ENCODE data around the gene CRYBA2. TPM values are rescaled to one million over a fixed set of nuclear protein-coding genes. Genes with fewer than 3 reads are reported as not detected.

Gene CRYBA2
- polyA plus RNA-seq, 1 donor from 2014 or later = not detected

DNA sequence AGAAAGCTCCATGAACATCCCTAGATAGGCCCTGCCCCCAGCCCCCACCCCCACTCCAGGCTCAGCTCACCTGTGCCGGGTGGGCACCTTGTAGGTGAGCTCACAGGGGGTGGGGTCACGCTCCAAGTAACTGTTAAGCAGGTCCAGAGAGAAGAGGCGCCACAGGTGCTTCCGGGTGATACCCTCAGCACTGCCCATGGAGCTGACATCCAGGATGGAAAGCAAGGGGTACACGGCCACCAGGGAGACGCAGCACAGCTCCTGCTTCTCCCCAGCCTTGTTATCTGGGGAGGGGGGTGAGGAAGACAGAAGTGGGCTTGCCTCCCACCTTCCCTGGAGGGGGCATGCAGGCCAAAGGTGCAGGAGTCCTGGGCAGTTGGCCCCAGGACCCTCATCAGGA is 26.2 kb upstream of the CRYBA2 start:
- Histone ChIP-seq H3K79me2 (replicated peaks; ENCODE audit: insufficient read depth, low read length) (no peaks in the 10 kb centered on the region), H3K9me2 (ENCODE audit: insufficient read depth, low read length) (no peaks in the 10 kb centered on the region), H2AFZ (ENCODE audit: low read depth, low read length) (no peak overlapping the region), H4K20me1 (ENCODE audit: insufficient read depth) (no peaks in the 10 kb centered on the region), H3K4me3 (ENCODE audit: low read length) (no peak overlapping the region), H3K9ac (ENCODE audit: low read length) (no peak overlapping the region), H3F3A (ENCODE audit: insufficient read depth, low read length, poor library complexity, severe bottlenecking) (no peaks in the 10 kb centered on the region), H3K27ac (ENCODE audit: low read length) (no peak overlapping the region), H3K27me3 (ENCODE audit: insufficient read depth, low read depth, low read length) (no peaks in the 10 kb centered on the region), H3K4me2 (ENCODE audit: low read length) (no peak overlapping the region), H3K36me3 (ENCODE audit: insufficient read depth, low read length) (no peaks in the 10 kb centered on the region), H3K9me3 (ENCODE audit: low read length) (no peaks in the 10 kb centered on the region)
- TF ChIP-seq TAF1 (IDR thresholded peaks at IDR 0.05; ENCODE audit: low read depth) (no peak), MXI1 (conservative IDR thresholded peaks at IDR 0.05; ENCODE audit: poor library complexity, severe bottlenecking) (no peak), EZH2 (IDR thresholded peaks at IDR 0.05; ENCODE audit: borderline replicate concordance, insufficient read depth, low read length, poor library complexity, severe bottlenecking) (no peak), POLR2AphosphoS5 (IDR thresholded peaks at IDR 0.05) (no peak), SMC3 (conservative IDR thresholded peaks at IDR 0.05; ENCODE audit: poor library complexity) (no peak), RAD21 (conservative IDR thresholded peaks at IDR 0.05) (no peak), EP300 (conservative IDR thresholded peaks at IDR 0.05; ENCODE audit: poor library complexity, severe bottlenecking) (no peak)
- TF ChIP-seq, protein P1, sequence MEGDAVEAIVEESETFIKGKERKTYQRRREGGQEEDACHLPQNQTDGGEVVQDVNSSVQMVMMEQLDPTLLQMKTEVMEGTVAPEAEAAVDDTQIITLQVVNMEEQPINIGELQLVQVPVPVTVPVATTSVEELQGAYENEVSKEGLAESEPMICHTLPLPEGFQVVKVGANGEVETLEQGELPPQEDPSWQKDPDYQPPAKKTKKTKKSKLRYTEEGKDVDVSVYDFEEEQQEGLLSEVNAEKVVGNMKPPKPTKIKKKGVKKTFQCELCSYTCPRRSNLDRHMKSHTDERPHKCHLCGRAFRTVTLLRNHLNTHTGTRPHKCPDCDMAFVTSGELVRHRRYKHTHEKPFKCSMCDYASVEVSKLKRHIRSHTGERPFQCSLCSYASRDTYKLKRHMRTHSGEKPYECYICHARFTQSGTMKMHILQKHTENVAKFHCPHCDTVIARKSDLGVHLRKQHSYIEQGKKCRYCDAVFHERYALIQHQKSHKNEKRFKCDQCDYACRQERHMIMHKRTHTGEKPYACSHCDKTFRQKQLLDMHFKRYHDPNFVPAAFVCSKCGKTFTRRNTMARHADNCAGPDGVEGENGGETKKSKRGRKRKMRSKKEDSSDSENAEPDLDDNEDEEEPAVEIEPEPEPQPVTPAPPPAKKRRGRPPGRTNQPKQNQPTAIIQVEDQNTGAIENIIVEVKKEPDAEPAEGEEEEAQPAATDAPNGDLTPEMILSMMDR (IDR thresholded peaks at IDR 0.05; ENCODE audit: poor library complexity, severe bottlenecking) = no peak
- TF ChIP-seq, protein P2, sequence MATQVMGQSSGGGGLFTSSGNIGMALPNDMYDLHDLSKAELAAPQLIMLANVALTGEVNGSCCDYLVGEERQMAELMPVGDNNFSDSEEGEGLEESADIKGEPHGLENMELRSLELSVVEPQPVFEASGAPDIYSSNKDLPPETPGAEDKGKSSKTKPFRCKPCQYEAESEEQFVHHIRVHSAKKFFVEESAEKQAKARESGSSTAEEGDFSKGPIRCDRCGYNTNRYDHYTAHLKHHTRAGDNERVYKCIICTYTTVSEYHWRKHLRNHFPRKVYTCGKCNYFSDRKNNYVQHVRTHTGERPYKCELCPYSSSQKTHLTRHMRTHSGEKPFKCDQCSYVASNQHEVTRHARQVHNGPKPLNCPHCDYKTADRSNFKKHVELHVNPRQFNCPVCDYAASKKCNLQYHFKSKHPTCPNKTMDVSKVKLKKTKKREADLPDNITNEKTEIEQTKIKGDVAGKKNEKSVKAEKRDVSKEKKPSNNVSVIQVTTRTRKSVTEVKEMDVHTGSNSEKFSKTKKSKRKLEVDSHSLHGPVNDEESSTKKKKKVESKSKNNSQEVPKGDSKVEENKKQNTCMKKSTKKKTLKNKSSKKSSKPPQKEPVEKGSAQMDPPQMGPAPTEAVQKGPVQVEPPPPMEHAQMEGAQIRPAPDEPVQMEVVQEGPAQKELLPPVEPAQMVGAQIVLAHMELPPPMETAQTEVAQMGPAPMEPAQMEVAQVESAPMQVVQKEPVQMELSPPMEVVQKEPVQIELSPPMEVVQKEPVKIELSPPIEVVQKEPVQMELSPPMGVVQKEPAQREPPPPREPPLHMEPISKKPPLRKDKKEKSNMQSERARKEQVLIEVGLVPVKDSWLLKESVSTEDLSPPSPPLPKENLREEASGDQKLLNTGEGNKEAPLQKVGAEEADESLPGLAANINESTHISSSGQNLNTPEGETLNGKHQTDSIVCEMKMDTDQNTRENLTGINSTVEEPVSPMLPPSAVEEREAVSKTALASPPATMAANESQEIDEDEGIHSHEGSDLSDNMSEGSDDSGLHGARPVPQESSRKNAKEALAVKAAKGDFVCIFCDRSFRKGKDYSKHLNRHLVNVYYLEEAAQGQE (IDR thresholded peaks at IDR 0.05; ENCODE audit: borderline replicate concordance) = no peak

DNA sequence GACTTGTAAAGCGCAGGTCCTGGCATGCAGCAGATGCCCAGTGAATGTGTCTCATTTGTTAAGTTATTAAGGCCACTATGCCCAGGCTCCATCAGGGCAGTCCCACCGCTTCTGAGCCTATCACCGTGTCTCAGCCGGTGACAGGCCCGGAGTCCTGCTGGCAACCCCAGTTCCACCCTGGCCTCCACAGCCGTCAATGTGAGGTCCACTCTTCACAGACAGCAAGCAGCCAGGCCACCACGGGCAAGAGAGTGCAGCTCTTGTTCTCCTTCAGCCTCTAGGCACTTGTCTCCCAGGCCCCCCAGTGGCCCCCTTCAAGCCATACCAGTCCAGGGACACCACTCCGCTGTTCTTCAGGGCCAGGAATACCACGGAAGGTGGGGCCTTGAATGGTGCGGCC is 25.5 kb upstream of the CRYBA2 start:
- no peaks in the 10 kb centered on the region for H3F3A ChIP-seq (ENCODE audit: insufficient read depth, low read length, poor library complexity, severe bottlenecking)
- no peaks in the 10 kb centered on the region for H3K9me3 ChIP-seq (ENCODE audit: low read length)
- H3K27ac ChIP-seq (ENCODE audit: low read length) = no peak overlapping the region
- no peak for TF ChIP-seq MXI1 (conservative IDR thresholded peaks at IDR 0.05; ENCODE audit: poor library complexity, severe bottlenecking)
- no peaks in the 10 kb centered on the region for H3K79me2 ChIP-seq (replicated peaks; ENCODE audit: insufficient read depth, low read length)
- no peak overlapping the region for H2AFZ ChIP-seq (ENCODE audit: low read depth, low read length)
- peaks cover 3% of the 10 kb centered on the region for H3K27me3 ChIP-seq (ENCODE audit: insufficient read depth, low read depth, low read length)
- no peak overlapping the region for H3K4me3 ChIP-seq (ENCODE audit: low read length)
- H3K36me3 ChIP-seq (ENCODE audit: insufficient read depth, low read length) = no peaks in the 10 kb centered on the region
- no peaks in the 10 kb centered on the region for H4K20me1 ChIP-seq (ENCODE audit: insufficient read depth)
- H3K9me2 ChIP-seq (ENCODE audit: insufficient read depth, low read length) = no peaks in the 10 kb centered on the region
- H3K9ac ChIP-seq (ENCODE audit: low read length) = no peak overlapping the region
- no peak overlapping the region for H3K4me2 ChIP-seq (ENCODE audit: low read length)

DNA sequence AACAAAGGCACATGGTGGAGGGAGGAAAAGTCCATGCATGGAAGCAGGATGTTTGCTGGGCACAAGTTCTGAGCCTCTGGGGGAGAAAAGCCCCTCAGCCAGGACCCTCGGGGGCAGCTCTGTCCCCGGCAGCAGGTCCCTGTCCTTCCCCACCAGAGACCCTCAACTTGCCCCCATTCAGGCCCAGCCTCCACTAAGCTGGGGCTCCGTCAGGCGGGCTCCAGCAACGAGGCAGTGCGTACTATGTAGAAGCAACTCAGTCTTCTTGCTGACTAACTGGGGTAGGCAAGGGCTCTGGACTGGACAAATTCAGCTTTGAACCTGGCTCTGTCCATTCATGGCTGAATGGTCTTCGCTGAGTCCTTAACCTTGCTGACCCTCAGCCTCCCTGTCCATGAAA is 25.1 kb upstream of the CRYBA2 start:
- Histone ChIP-seq H3K9me3 (ENCODE audit: low read length) (no peaks in the 10 kb centered on the region), H3K4me2 (ENCODE audit: low read length) (no peak overlapping the region), H3K9ac (ENCODE audit: low read length) (no peak overlapping the region), H3K4me3 (ENCODE audit: low read length) (no peak overlapping the region), H3K9me2 (ENCODE audit: insufficient read depth, low read length) (no peaks in the 10 kb centered on the region), H3K27me3 (ENCODE audit: insufficient read depth, low read depth, low read length) (peaks cover 5% of the 10 kb centered on the region), H4K20me1 (ENCODE audit: insufficient read depth) (no peaks in the 10 kb centered on the region), H3K79me2 (replicated peaks; ENCODE audit: insufficient read depth, low read length) (no peaks in the 10 kb centered on the region), H3K36me3 (ENCODE audit: insufficient read depth, low read length) (no peaks in the 10 kb centered on the region), H3F3A (ENCODE audit: insufficient read depth, low read length, poor library complexity, severe bottlenecking) (no peaks in the 10 kb centered on the region), H3K27ac (ENCODE audit: low read length) (no peak overlapping the region), H2AFZ (ENCODE audit: low read depth, low read length) (no peak overlapping the region)
- no peak for TF ChIP-seq TAF1 (IDR thresholded peaks at IDR 0.05; ENCODE audit: low read depth)
- no peak for TF ChIP-seq RAD21 (conservative IDR thresholded peaks at IDR 0.05)
- TF ChIP-seq MXI1 (conservative IDR thresholded peaks at IDR 0.05; ENCODE audit: poor library complexity, severe bottlenecking) = no peak
- TF ChIP-seq, protein P1 (IDR thresholded peaks at IDR 0.05; ENCODE audit: poor library complexity, severe bottlenecking) = no peak

All from neural cell (in vitro differentiated cells).